ENCODE measurements around the gene TCFL5. TPM values are rescaled to one million over a fixed set of nuclear protein-coding genes. Genes with fewer than 3 reads are reported as not detected.

The TCFL5 gene
- total and polyA plus RNA-seq, 10 donors: 4.1 to 8.8 (median 6.3) TPM

DNA sequence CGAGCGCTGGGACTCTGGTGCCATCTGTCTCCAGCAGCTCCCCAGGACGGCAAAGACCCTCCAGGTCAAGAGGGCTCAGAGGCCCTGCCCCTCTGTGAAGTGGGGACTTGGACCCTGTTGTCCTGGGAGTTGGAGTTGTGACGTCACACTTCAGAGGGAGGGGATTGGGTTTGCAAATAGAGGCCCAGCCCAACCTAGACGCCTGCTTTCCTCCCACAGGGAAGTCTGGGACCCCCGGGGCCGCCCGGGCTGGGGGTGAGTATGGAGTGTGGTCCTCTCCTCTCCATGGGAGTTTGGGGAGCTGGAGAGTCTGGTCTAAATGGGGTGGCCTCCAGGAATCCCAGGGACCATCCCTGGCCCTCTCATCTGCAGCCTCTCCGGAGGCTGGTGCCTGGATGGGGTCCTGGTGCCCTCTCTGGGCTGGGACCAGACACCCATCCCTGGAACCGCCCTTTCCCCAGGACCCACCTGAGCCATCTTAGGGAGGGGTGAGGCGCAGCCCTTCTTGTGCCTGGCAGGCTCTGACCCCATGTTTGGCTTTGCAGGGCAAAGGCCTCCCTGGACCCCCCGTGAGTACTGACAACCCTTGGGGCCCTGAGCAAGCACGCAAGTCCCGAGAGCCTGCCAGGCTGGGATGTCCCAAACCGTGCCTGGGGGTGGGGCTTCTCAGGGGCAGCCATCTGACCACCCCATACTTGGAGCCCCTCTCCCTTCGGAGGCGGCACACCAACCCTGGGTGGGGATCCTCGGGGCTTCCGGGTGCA lies 40.5 kb downstream of the TCFL5 start:
- DNase-seq: no peak
- intact Hi-C loops (cut with DNase I; ENCODE audit: low total_unique reads): no loop called here
- 78 to 92% (median 88%) methylated on average over 8 to 19 of the region's 19 CpGs for WGBS, 5 donors
- Histone ChIP-seq H3K27ac (no peak overlapping the region), H3K27me3 (replicated peaks in 1 of 7) (peaks cover 5 to 78% (median 42%) of the 10 kb centered on the region in 7 donors), H3K36me3 (no peaks in the 10 kb centered on the region), H3K9me3 (no peaks in the 10 kb centered on the region), H3K4me1 (peaks cover 9 to 55% (median 44%) of the 10 kb centered on the region in 6 donors), H3K4me3 (no peak overlapping the region)
- TF ChIP-seq POLR2A (IDR thresholded peaks at IDR 0.05) (no peak), POLR2AphosphoS5 (IDR thresholded peaks at IDR 0.05) (no peak), CTCF (IDR thresholded peaks at IDR 0.05 in 8 of 11, conservative IDR thresholded peaks at IDR 0.05 in 3 of 11) (no peak)

DNA sequence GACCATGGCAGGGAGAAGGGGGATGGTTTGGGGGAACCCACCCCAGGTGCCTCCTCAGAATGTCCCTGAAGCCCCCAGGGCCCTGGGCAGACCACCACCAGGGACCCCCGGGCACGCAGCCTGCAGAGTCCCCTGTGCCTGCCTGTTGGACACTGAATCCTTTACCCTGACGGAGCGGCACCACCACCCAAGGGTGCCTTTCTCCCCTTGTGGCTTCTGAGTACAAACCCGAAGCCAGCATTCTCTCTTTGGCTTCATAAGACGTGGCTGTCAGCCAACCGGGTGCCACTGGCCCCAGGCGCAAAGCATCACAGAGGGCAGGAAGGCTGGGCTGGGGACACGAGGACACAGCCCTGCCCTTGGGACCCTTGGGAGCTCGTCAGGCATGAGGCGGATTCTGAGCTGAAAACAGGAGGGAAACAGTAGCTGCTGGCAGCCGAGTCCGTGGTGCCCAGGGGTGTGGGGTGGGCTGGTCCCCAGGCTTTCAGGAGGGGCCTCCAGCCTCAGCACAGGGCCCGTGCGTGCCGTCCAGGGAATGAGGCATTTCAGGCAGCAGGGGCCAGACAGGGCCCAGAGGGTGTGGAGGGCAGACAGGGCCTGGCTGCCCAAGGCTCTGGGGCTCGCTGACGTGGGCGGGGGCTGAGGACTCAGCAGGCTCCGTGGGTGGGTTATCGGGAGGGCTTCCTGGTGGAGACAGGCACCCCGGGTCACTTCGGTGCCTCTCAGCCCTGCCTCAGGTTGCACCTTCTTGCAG lies 41.2 kb downstream of the TCFL5 start:
- no peak for TF ChIP-seq CTCF (IDR thresholded peaks at IDR 0.05 in 8 of 11, conservative IDR thresholded peaks at IDR 0.05 in 3 of 11)
- TF ChIP-seq POLR2AphosphoS5 (IDR thresholded peaks at IDR 0.05): no peak
- TF ChIP-seq POLR2A (IDR thresholded peaks at IDR 0.05): no peak
- H3K27ac ChIP-seq: no peak overlapping the region
- no peak overlapping the region for H3K4me3 ChIP-seq
- no peak for DNase-seq
- WGBS, 5 donors: 71 to 86% (median 82%) methylated on average over 18 to 23 of the region's 23 CpGs
- H3K4me1 ChIP-seq: peaks cover 11 to 55% (median 49%) of the 10 kb centered on the region in 6 donors
- H3K9me3 ChIP-seq: no peaks in the 10 kb centered on the region
- H3K36me3 ChIP-seq: no peaks in the 10 kb centered on the region
- H3K27me3 ChIP-seq (replicated peaks in 1 of 7): peaks cover 5 to 79% (median 50%) of the 10 kb centered on the region in 7 donors
- intact Hi-C loops (cut with DNase I; ENCODE audit: low total_unique reads): no loop called here

DNA sequence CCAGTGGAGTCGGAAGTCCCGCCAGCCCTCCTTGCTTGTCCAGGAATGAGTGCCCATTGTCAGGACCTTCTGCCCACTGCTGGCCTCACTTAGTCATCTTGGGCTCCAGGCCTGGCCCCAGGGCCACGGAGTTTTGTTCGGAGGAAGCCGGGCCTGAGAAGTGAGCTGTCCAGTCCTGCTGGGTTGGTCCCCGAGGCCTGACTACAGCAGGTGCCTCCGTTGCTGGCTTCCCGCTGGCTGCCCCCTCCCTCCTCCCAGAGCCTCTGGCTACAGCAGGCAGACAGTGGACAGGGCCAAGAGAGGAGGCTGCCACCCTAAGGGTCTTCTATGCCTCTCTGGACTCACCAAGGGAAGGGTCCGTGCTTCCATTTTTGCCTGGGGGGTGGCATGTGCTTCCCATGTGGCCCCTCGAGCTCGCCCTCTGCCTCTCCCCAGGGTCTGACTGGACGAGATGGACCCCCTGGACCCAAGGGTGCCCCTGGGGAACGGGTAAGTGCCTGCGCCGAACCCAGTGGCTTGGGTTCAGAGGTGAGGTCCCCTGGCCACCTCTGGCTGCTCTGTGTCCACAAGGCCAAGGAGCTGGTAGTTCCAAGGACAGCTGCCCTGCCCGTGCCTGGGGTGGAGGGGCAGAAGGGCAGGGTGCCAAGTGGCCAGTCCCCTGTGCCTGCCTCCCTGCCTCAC lies 42.0 kb downstream of the TCFL5 start:
- DNase-seq: no peak
- intact Hi-C loops (cut with DNase I; ENCODE audit: low total_unique reads): no loop called here
- Histone ChIP-seq H3K27me3 (replicated peaks in 1 of 7) (peaks cover 7 to 79% (median 57%) of the 10 kb centered on the region in 7 donors), H3K4me3 (no peak overlapping the region), H3K27ac (no peak overlapping the region), H3K4me1 (peaks cover 10 to 55% (median 50%) of the 10 kb centered on the region in 6 donors), H3K9me3 (no peaks in the 10 kb centered on the region), H3K36me3 (no peaks in the 10 kb centered on the region)
- WGBS, 5 donors: 57 to 74% (median 67%) methylated on average over 8 to 16 of the region's 16 CpGs
- TF ChIP-seq POLR2AphosphoS5 (IDR thresholded peaks at IDR 0.05) (no peak), POLR2A (IDR thresholded peaks at IDR 0.05) (no peak), CTCF (IDR thresholded peaks at IDR 0.05 in 8 of 11, conservative IDR thresholded peaks at IDR 0.05 in 3 of 11) (no peak)

Data from spleen (tissue), 11 donors.